Sciatic nerve (tissue), 2 donors: ENCODE data around the gene PKD1L1. TPM values are rescaled to one million over a fixed set of nuclear protein-coding genes. Genes with fewer than 3 reads are reported as not detected.
"Not testable (repeated sequence)": the region's sequence is repeated elsewhere in the genome, so short reads cannot be mapped to it uniquely, and the experiment has no call there.

Source experiments
- ATAC-seq: fragments of 200-7000 bp; cut with Tn5 transposase; one replicate; pipeline ENCODE4 v1.9.1; 2020; ENCODE audit warnings: mild to moderate bottlenecking, moderate library complexity
- DNase-seq: peaks from one replicate; pipeline ENCODE4 v3.0.0-alpha.2; 2020; ENCODE audit warnings: low spot score
- intact Hi-C: fragments of 100-400 bp; cut with DNase I; formaldehyde crosslinking; loops from one replicate; pipeline ENCODE4 v1.14.2; 2022
- total RNA-seq: library from RNA; stranded (reverse); fragmentation: NEBNext Ultra II Directional; extraction: Animal tissue kit (Norgen Biotek cat#: 25700); gene quantifications from one replicate; pipeline ENCODE4 v1.2.1, GENCODE V29; 2021
- donor health status: DM: no; HTN: no; CAD: no.
- donor health status: DM: no; HTN: no; CAD: no.

Gene PKD1L1
- total RNA-seq, 1 donor from 2014 or later = 1.5 TPM

DNA sequence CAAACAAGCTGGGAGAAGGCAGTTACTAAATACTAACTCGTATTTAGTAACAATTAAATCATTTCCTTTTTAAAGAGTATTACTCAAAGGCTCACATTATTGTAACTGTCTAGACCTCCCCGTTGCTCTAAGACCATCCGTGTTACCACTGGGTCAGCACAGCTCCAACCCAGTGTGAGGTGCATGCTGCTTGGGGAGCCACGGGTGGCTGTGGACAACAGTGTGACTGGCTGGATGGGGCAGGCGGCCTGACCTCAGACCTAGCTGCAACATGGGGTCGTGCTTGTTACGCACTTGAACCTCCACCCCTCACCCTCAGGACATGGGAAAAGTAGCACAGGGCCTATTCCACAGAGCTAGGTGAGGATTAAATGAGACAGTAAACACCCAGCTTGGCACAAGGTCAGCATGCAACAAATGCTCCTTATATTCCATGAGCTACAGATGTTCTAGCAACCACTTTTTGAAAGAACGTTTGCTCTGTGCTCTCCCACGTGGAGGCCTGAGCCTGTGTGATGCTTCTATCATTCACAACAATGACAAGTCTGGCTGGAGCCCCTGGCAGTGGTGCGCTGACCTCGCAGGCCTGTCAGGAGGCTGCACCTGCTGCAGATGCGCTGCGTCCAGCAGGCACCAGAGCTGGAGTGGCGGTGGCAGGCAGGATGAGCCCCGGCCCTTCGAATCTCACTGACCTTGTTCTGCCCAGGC, 135.7 kb downstream of the PKD1L1 start:
- DNase-seq (no peak), ATAC-seq (peak; percentile 29)
- intact Hi-C loops = no loop called here

DNA sequence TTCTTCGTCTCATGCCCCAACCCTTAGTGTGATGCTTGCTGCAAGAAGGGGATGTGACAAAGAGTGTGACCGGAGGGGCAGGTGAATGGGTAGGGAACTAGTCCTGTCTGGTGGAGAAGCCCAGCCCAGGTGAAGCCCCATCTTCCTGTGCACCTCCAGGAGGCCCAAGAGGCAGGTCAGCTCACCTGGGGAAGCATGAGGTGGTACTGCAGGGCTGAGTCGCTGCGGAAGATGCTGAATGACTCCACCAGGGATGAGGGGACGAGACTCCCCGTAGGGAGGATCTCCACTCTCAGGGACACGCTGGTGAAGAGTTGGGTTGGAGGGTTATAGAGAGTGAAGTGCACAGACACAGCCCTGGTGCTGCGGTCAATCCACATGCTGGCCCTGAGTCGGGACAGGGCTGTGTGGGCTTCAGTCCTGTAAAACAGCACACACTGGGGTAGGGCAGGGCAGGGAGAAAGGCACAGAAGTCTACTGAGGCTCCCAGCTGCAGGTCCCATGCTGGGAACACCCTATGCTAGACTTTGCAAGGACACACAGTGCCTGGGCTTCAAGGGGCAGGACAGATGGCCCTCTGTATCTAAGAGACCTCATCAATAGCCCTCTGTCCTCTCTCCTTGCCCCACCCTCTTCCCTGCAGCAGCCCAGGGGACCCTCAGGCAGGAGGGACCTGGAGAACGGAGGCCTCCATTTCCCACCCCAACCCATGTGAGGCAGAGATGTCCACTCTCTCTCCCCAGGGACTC, 136.5 kb downstream of the PKD1L1 start:
- intact Hi-C loops = no loop called here
- ATAC-seq = peak; percentile 4
- DNase-seq = no peak

DNA sequence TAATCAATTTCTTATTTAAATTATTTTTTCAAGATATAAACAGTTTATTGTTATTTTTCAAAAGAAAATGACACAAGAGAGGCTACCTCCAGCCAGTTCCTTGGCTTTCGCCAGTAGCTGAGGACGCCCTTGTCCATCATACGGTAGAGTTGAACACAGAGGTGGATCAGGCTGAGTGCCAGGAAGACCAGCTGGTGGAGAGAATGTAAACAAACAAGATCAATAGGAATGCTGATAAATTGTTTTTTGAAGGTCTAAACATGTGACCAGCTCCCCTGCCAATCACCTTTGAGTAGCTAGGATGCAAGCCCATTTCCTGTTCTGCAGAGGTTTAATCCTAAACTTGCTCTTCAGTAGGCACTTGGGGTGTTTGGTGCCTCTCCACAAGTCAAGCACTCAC, 138.9 kb downstream of the PKD1L1 start:
- DNase-seq (no peak), ATAC-seq (no peak)
- intact Hi-C loops = no loop called here

DNA sequence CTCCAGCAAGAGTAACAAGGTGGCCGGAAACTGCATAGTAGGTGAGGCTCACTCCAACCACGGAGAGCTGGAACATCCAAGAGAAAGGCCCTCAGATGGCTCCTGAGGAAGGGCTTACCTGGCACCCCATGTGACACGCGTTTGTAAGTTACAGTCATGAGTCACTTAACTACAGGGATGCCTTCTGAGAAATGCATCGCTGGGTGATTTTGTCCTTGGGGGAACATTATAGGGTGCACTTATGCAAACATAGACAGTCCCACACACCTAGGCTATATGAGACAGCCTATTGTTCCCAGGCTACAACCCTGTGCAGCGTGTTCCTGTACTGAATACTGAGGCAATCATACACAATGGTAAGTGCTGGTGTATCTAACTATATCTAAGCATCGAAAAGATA, 139.9 kb downstream of the PKD1L1 start:
- intact Hi-C loops = no loop called here
- DNase-seq = no peak
- ATAC-seq = no peak

DNA sequence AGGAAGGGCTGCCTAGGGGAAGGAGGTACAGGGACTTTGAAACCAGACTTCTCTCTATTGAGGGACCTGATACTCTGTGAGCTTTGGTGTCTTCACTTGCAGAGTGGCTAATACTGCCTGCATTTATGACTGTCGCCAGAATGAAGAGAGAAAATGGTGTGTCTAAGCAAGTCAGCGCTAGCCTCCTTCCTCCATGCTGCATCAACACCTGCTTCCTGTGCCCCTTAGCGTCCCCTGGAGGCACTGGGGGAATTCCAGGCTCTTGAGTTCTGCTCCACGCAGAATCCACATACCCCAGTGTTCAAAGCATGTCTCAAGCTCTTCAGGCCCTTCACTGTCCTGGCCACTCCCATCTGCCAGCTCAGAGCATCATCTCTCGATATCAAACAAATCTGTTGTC, 140.5 kb downstream of the PKD1L1 start:
- intact Hi-C loops = no loop called here
- DNase-seq (no peak), ATAC-seq (no peak)

DNA sequence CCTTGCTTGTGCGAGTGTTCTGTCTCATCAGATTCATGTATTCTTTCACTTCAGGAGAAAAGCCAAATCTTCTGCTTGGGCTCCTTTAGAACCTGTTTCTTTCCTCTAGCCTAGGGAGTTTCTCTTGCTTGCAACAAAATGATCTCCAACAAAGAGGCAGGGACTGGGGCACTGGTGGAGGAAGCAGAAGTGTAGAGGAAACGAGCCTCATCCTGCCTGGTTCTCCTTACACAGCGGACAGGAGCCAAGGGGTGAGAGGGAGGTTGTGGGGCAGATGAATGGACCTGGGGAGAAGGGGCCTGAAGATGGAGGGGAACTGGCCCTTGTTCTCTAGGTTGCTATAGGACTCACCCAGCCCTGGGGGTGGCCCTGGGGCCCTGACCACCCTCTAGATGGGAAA, 141.1 kb downstream of the PKD1L1 start:
- DNase-seq (no peak), ATAC-seq (peak; percentile 59)
- intact Hi-C loops = no loop called here

DNA sequence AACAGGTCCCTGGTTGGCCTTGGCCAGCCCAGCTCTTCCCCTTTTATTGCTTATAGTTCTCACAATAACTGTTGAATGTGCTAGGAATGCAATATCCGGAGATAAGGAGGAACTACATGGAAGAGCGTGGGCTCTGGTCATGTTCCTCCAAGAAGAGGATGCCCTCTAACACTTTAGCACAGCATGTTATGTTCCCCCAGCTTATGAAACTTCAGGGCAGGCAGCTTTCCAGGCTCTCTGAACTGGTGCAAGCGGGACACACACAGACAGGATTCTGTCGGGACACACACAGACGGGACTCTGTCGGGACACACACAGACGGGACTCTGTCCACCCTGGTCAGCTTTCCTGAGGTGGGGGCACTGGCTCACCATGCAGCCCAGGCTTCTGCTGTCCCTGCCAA, 141.6 kb downstream of the PKD1L1 start:
- peak; percentile 75 for ATAC-seq
- intact Hi-C loops = no loop called here

DNA sequence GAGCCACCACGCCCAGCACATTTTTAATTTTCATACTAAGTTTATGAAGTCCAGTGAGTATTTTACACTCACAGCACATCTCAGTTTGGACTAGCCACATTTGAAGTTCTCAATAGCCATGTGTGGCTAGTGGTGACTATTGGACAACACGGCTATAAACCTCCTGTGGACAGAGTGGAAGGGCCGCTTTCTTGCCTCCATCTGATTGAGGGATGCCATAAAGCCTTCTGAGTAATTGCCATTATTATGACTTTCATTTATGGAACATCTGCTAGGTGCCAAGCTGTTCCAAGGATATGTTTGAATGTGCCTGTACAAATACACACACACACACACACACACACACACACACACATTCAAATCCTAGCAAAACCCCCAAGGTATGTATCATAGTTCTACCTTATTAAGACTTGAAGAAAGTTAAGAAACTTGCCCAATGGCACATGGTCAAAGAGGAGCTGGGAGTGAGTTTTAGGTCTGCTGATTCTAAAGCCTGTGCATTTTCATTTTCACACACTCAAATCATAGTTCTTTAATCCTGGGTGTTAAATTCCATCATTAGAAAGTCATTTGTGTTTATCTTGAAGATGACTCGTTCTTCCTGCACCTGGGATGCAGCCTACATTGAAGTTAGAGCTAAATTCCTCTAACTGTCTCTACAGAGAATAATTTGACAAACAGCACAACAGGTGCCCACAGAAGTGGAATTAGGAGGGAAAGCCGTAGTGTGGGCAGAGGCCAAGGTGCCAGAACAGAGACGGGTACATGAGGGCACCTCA, 143.3 kb downstream of the PKD1L1 start:
- DNase-seq = no peak
- ATAC-seq = no peak
- intact Hi-C loops = no loop called here

More for the DNA sequence above, 141.6 kb downstream of the PKD1L1 start:
- DNase-seq = no peak

DNA sequence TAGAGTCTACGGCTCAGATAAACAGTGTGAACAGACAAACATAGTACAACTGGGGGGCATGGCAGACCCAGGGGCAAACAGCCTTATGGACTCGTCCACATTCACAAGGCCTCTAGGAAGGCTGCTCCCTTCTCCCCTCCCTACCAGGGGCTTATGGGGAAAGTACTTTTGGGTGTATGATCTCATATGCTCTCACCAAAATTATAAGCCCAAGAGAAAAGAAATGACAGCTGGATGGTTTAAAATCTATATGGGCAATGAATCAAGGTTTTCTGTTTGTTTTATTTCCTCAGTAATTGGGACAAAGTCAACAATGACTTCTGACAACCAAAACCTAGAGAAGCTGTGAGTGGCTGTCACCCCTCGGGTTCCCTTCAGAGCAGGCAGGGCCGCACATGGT, 144.4 kb downstream of the PKD1L1 start:
- ATAC-seq = no peak
- DNase-seq = no peak
- intact Hi-C loops = no loop called here

DNA sequence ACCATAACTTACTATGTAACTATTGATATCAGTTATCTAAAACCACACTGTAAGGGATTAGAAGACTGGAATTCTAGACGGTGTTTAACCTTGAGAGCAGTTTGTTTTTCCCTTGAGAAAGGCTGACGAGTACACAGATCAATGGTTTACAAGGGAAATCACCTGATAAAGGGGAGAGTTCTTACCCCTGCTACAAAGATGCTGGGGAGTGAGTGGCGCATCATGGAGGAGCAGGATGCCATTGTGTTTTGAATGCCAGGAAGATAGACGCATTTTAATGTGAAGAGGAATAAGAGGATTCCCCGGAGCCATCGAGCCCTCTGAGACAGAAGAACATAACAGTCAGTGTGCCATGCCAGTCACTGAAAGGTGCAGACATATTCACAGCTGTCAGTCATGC, 145.2 kb downstream of the PKD1L1 start:
- no peak for ATAC-seq
- intact Hi-C loops = no loop called here
- no peak for DNase-seq

DNA sequence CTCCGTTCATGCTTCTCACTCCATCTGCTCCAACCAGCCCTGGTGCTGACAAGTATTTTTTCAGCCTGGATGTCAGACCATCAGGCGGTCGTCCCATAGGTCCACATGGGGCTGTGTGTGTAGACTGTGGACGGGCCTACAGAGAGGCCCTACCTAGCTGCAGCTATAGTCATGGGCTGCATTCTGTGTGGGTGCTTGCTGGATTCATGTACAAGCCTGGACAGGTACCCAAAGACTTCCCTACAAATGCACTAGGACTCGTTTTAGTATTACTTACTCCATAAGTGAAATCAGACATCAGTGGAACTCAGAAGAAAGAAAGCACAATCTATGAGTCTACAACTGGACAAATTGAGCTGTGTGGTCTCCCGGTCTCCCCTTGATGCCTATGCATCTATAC, 146.8 kb downstream of the PKD1L1 start:
- ATAC-seq (no peak), DNase-seq (no peak)
- intact Hi-C loops = no loop called here

DNA sequence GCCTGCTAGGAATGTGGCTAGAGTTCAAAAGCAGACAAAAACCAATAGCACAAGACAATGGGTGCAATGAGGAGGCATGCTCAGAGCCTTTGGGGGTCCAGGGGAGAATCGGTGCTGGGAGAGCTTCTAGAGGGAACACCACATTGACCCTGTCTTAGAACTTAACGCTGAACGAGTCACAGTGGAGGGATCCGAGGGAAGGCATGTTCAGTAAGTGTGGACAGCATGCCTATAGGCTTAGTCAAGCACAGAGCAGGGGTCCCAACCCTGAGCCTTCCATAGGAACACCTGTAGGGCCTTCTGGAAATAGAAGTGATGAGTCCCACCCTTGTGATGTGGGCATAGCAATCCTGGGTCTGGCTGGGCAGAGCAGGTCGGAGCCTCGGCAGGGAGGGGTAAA, 148.7 kb downstream of the PKD1L1 start:
- intact Hi-C loops = no loop called here
- DNase-seq = no peak
- ATAC-seq = no peak

DNA sequence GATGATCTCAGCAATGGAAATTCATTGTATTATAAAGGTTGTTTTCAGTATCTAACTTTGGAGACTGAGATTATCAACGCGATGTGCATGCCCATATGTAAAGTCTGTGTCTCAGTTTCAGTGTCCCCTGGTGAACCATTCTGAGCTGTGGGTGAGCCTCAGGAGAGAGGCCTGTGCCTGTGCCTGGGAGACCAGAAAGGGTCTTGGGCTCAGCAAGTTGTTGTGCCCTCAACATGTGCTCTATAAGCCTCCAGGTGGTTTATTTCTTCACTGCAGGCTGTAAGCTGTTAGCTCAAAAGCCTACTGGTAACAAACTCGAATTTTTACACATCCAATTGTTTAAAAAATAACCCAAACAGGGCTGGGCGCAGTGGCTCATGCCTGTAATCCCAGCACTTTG, 151.9 kb downstream of the PKD1L1 start:
- DNase-seq (no peak), ATAC-seq (no peak)
- intact Hi-C loops = no loop called here

DNA sequence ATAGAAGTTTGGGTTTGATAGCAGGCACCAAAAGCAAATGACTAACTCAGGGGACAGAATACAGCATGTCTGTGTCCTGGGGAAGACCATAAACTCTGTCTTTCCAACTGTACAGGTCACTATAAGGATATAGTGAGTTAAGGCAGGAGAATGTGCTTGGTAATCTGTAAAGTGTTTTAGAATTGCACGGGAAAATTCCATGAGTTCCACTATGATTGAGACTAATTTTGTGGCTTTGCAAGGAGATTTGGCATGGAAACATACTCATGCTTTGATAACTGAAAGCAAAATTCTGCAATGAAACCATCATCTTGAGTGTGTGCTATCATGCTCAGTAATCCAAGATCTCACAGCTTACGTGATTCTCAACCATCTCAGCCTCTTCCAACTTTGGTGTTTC, 152.6 kb downstream of the PKD1L1 start:
- intact Hi-C loops = no loop called here
- ATAC-seq = no peak
- DNase-seq = no peak

DNA sequence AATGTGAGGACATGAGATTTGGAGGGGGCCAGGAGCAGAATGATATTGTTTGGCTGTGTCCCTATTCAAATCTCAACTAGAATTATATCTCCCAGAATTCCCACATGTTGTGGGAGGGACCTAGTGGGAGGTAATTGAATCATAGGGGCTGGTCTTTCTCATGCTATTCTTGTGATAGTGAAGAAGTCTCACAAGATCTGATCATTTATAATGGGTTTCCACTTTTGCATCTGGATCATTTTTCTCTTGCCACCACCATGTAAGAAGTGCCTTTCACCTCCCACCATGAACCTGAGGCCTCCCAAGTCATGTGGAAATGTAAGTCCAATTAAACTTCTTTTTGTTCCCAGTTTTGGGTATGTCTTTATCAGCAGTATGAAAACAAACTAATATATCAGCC, 153.1 kb downstream of the PKD1L1 start:
- intact Hi-C loops, ATAC-seq, DNase-seq: not testable (repeated sequence)

DNA sequence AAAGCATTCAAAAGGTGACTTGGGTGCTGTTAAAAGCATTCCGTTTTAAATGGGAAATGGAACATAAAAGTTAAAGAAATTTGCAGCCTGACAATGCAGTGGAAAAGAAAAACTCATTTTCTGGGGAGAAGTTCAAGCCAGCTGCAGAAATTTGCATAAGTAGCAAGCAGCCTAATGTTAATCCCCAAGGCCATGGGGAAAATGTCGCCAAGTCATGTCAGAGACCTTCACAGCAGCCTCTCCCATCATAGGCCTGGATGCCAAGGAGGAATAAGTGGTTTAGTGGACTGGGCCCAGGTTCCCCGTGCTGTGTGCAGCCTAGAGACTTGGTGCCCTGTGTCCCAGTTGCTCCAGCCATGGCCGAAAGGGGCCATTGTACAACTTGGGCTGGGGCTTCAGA, 154.2 kb downstream of the PKD1L1 start:
- ATAC-seq (no peak), DNase-seq (no peak)
- intact Hi-C loops = no loop called here

DNA sequence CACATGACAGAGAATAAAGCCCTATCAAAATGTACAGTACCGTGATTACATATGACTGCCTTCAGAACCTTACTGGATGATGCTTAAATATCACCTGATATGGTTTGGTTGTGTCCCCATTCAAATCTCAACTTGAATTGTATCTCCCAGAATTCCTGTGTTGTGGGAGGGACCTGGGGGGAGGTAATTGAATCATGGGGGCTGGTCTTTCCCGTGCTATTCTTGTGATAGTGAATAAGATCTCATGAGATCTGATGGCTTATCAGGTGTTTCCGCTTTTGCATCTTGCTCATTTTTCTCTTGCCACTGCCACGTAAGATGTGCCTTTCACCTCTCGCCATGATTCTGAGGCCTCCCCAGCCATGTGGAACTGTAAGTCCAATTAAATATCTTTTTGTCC, 155.1 kb downstream of the PKD1L1 start:
- DNase-seq, ATAC-seq, intact Hi-C loops: not testable (repeated sequence)

DNA sequence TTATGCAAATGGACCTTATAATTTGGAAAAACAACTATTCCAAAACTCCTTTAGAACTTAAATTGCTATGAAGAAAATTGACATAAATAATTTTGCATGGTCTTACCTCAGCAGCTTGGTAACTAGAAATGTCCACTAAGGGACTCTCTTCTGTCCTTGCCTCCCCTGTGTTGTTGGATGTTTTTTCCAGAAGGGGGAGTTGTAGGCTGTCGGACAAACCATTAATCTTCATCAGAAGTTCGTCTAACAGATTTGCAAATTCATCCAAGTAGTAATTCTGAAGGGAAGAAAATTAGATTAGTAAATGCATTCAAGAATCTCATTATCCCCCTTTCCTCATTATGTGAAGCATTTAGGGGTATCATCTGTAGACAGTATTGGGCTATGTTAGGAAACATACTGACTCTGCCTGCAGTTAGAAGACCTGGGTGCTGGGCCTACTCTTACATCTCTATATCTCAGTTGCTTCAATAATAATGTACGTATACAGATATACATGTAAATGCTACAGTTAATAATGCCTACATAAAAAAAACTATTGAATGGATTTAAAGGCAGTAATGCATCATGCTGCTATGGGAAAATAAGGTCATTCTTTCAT, 155.6 kb downstream of the PKD1L1 start:
- intact Hi-C loops = no loop called here
- ATAC-seq (no peak), DNase-seq (no peak)

DNA sequence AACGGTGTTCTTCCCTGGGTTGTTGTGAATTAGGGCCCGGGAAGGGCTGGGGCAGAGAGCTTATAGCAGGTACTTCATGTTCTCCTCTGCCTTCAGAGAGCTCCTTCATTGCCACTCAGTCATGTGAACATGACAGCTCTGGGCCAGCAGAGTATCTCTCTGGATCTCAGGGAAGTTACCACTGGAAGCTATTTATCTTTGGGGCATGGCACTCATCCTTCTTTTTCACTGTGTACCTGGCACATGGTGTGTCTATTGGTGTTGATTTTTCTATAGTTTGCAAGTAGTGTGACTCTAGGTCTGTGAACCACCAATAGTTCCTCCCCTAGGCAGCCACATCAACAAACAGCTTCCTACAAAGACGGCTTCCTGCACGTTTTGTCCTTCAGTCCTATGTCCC, 156.6 kb downstream of the PKD1L1 start:
- DNase-seq (no peak), ATAC-seq (no peak)
- intact Hi-C loops = no loop called here

DNA sequence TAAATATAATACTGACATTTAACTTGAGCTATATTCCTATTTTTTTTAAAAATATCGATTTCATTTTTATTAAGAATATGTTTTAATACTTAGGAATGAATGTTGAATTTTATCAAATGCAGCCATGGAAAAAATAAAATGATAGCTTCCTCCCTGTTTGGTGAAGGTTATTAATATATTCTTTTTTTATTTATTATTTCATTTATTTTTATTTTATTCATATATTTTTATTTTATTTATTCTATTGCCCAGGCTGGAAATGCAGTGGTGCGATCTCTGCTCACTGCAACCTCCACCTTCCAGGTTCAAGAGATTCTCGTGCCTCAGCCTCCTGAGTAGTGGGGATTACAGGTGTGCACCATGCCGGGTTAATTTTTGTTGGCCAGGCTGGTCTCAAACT, 160.2 kb downstream of the PKD1L1 start:
- intact Hi-C loops = no loop called here
- no peak for DNase-seq
- ATAC-seq = no peak
